MM.1S (cell line): ENCODE measurements around the gene TENT4B.

Experiments
- DNase-seq: peaks from one replicate; pipeline ENCODE4 v3.0.0-alpha.2; 2015
- H2AFZ ChIP-seq: fragments of 300-600 bp; sonication (generic); 2 replicates; pipeline ENCODE4 v1.6.0; 2016; ENCODE audit warnings: antibody characterized with exemption, low read length
- H3F3A ChIP-seq: fragments of 300-600 bp; sonication (generic); 2 replicates; pipeline ENCODE4 v1.6.1; 2016; ENCODE audit warnings: mild to moderate bottlenecking, antibody characterized with exemption, low read length, moderate library complexity, mixed read lengths; ENCODE audit not compliant: insufficient read depth
- H3K27ac ChIP-seq: fragments of 300-600 bp; sonication (generic); 2 replicates; pipeline ENCODE4 v1.5.1; 2016; ENCODE audit warnings: mild to moderate bottlenecking, low read length
- H3K27me3 ChIP-seq: fragments of 300-600 bp; sonication (generic); replicated peaks from 2 replicates; pipeline ENCODE4 v1.6.0; 2016; ENCODE audit warnings: low read length; ENCODE audit not compliant: insufficient read depth
- H3K36me3 ChIP-seq: fragments of 300-600 bp; sonication (generic); replicated peaks from 2 replicates; pipeline ENCODE4 v1.6.1; 2016; ENCODE audit warnings: mild to moderate bottlenecking, low read length, mixed read lengths; ENCODE audit not compliant: insufficient read depth
- H3K4me1 ChIP-seq: fragments of 300-600 bp; sonication (generic); 2 replicates; pipeline ENCODE4 v1.6.1; 2016; ENCODE audit warnings: low read length, mixed read lengths
- H3K4me2 ChIP-seq: fragments of 300-600 bp; sonication (generic); 2 replicates; pipeline ENCODE4 v1.6.0; 2016; ENCODE audit warnings: low read depth, low read length
- H3K4me3 ChIP-seq: fragments of 300-600 bp; sonication (generic); 2 replicates; pipeline ENCODE4 v1.5.1; 2016; ENCODE audit warnings: low read length, mixed read lengths
- H3K79me2 ChIP-seq: fragments of 300-600 bp; sonication (generic); 2 replicates; pipeline ENCODE4 v1.6.1; 2016; ENCODE audit warnings: mixed run types, low read length, mixed read lengths
- H3K9ac ChIP-seq: fragments of 300-600 bp; sonication (generic); 2 replicates; pipeline ENCODE4 v1.6.1; 2016; ENCODE audit warnings: low read length, mixed read lengths
- H3K9me2 ChIP-seq: fragments of 300-600 bp; sonication (generic); replicated peaks from 2 replicates; pipeline ENCODE4 v1.6.1; 2016; ENCODE audit warnings: mild to moderate bottlenecking, low read length, mixed read lengths; ENCODE audit not compliant: insufficient read depth
- H3K9me3 ChIP-seq: fragments of 300-600 bp; sonication (generic); replicated peaks from 2 replicates; pipeline ENCODE4 v1.6.1; 2016; ENCODE audit warnings: mild to moderate bottlenecking, low read length, mixed read lengths; ENCODE audit not compliant: insufficient read depth
- H4K20me1 ChIP-seq: fragments of 300-600 bp; sonication (generic); 2 replicates; pipeline ENCODE4 v1.6.1; 2016; ENCODE audit warnings: mild to moderate bottlenecking, low read length, moderate library complexity, mixed read lengths; ENCODE audit not compliant: insufficient read depth
- CTCF ChIP-seq: fragments of 300-600 bp; sonication (generic); IDR thresholded peaks from 2 replicates; pipeline ENCODE4 v1.5.1; 2016; ENCODE audit warnings: antibody characterized with exemption, low read length, mixed read lengths
- EZH2 ChIP-seq: fragments of 300-600 bp; sonication (generic); optimal IDR thresholded peaks from 2 replicates; pipeline ENCODE3; 2017; ENCODE audit warnings: low read depth, mild to moderate bottlenecking, antibody characterized with exemption, low read length, mixed read lengths
- EZH2phosphoT487 ChIP-seq: fragments of 300-600 bp; sonication (generic); IDR thresholded peaks from 2 replicates; pipeline ENCODE4 v1.6.1; 2018; ENCODE audit warnings: antibody characterized with exemption, low read length

Gene TENT4B

GRCh38 chr16:50271148-50272041 lies 118.3 kb downstream of the TENT4B start:
- Histone ChIP-seq H3K4me3 (no peak overlapping the region), H3K9me3 (no peaks in the 10 kb centered on the region), H3K36me3 (no peaks in the 10 kb centered on the region), H4K20me1 (no peaks in the 10 kb centered on the region), H3K79me2 (peaks cover 43% of the 10 kb centered on the region), H3K9ac (no peak overlapping the region), H2AFZ (no peak overlapping the region), H3K4me2 (no peak overlapping the region), H3K27ac (no peak overlapping the region), H3F3A (peaks cover 15% of the 10 kb centered on the region), H3K4me1 (peaks cover 27% of the 10 kb centered on the region), H3K27me3 (no peaks in the 10 kb centered on the region), H3K9me2 (no peaks in the 10 kb centered on the region)
- no peak for DNase-seq
- TF ChIP-seq CTCF (no peak), EZH2 (no peak), EZH2phosphoT487 (no peak)

DNA sequence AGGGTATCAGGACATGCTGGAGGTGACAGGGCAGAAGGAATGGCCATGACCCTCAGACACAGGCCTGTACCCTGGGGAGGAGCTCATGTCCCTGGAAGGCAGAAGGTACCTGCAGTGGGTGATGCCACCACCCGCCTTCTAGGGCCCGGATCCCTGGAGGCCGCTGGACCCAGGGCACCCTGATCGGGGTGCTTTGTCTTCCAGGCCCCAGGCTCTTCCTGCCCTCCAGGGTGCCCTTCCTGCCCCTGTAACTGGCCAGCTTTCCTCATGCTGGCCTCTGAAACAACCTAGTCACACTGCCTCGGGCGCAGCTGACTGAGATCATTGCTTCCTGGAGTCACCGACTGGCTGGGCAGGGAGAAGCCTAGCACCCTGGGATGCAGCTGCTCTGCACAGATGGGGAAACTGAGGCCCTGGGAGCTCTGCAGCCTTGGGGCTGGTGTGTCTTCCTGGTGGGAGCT lies 119.0 kb downstream of the TENT4B start:
- no peaks in the 10 kb centered on the region for H3K9me3 ChIP-seq
- no peaks in the 10 kb centered on the region for H3K27me3 ChIP-seq
- H4K20me1 ChIP-seq: no peaks in the 10 kb centered on the region
- peaks cover 34% of the 10 kb centered on the region for H3K4me1 ChIP-seq
- H3K27ac ChIP-seq: no peak overlapping the region
- H3K4me2 ChIP-seq: no peak overlapping the region
- H3K9me2 ChIP-seq: no peaks in the 10 kb centered on the region
- no peak overlapping the region for H3K4me3 ChIP-seq
- peaks cover 43% of the 10 kb centered on the region for H3K79me2 ChIP-seq
- no peak overlapping the region for H3K9ac ChIP-seq
- H2AFZ ChIP-seq: no peak overlapping the region
- no peak for TF ChIP-seq CTCF
- TF ChIP-seq EZH2phosphoT487: no peak
- no peak for TF ChIP-seq EZH2
- DNase-seq: no peak
- no peaks in the 10 kb centered on the region for H3K36me3 ChIP-seq
- H3F3A ChIP-seq: peaks cover 15% of the 10 kb centered on the region

GRCh38 chr16:50272687-50273381 lies 119.7 kb downstream of the TENT4B start:
- no peak overlapping the region for H3K9ac ChIP-seq
- peaks cover 44% of the 10 kb centered on the region for H3K79me2 ChIP-seq
- H3K4me3 ChIP-seq: no peak overlapping the region
- H4K20me1 ChIP-seq: no peaks in the 10 kb centered on the region
- H3K36me3 ChIP-seq: no peaks in the 10 kb centered on the region
- no peak overlapping the region for H2AFZ ChIP-seq
- no peaks in the 10 kb centered on the region for H3K27me3 ChIP-seq
- peaks cover 15% of the 10 kb centered on the region for H3F3A ChIP-seq
- no peaks in the 10 kb centered on the region for H3K9me2 ChIP-seq
- no peaks in the 10 kb centered on the region for H3K9me3 ChIP-seq
- DNase-seq: no peak
- TF ChIP-seq EZH2 (no peak), EZH2phosphoT487 (no peak), CTCF (no peak)
- H3K4me2 ChIP-seq: no peak overlapping the region
- H3K27ac ChIP-seq: no peak overlapping the region
- H3K4me1 ChIP-seq: peaks cover 36% of the 10 kb centered on the region
